ENCODE data around the gene SORCS2.

The SORCS2 gene

DNA sequence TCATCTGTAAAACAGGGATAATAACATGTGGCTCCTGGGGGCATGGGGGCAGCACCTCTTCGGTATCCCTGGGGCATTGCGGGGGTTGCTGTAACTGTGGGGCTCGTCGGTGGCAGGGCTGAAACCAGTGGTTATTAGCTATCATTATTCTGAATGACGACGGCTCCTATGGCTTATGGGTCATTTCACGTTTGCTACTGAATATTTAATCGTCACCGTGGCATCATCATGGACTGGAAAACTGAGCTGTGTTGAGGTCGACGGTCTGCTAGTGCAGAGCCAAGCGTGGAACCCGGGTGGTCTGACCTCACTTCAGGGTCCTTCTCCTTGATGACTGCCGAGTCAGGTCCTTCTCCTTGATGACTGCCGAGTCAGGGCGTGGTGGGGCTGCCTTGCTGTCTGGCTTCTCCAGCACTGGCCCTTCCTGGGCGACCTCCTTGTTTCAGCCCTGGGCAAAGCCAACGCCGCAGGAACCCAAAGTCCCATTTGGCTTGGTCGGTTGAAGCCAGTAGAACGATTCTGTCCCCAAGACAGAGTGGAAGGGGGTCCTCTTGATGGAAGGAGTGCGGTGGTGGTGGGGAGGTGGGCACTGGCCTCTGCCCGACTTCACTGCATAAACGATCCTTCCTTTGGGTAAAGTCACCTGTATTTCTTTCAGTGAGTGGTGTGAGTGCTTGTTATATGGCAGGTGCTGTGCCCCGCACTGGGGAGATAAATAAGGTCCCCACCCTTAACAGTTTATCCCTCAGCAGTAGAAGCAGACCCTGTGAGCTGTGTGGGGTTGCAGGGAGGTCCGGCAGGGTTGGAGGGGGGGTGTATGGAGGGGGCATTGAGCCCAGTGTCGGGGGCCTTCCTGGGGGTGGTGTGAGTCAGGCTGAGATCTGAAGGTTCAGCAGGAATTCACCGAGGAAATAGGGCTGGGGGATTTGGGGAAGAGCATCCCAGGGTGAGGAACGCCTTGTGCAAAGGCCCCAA, 201.6 kb downstream of the SORCS2 start:
- no peak for DNase-seq (ENCODE audit: low read depth)

DNA sequence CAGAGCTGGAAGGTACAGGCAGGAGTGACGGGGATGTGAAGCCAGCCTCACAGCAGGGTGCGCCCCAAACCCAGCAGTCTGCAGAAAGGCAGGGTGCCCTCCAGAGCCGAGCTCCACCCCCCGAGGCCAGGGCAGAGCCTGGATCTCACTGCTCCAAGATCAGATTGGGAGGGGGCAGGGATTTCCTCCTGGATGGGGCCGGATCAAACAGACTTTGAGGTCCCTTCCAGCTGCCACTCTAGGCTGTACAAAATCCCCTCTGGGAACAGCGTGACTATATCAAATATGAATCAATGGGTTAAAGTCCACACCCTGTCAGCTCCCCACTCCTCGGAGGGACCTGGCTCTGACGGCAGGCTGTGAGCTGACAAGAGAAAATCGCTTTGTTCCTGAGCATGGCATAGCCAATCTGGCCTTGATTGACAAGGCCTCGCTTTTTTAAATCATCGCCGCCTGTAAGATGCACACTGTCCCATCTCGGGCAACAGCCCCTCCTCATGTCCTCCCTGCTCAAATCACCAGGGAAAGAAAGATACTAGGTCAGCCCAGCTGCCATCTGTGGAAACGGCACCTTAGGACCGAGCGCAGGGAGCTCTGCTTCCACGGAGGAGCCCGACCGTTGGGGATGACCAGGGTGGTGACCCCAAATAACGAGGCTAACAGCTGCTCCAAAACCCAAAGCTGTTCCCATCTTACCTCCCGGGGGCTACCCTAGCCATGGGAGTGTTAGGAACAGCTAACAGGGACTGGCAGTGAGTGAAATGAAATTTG, 202.5 kb downstream of the SORCS2 start:
- no peak for DNase-seq (ENCODE audit: low read depth)

DNA sequence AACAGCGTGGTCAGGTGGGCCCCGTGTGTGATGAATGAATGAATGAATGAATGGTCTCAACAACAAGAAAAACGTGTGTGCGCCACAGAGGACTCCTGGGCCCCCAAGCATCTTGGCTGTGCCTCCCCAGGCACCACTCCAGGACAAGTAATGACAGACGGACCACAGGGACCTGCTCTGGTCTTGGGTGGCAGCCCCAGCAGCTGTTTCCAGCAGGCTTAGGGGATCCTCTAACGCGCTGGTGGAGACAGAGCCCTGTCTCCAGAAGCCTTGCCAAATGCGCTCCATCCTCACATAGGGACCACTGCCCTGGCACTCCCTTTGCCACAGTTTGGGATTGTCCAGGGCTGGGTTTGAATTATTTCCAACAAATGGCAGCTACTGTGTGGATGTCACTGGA, 203.3 kb downstream of the SORCS2 start:
- DNase-seq (ENCODE audit: low read depth): no peak

DNA sequence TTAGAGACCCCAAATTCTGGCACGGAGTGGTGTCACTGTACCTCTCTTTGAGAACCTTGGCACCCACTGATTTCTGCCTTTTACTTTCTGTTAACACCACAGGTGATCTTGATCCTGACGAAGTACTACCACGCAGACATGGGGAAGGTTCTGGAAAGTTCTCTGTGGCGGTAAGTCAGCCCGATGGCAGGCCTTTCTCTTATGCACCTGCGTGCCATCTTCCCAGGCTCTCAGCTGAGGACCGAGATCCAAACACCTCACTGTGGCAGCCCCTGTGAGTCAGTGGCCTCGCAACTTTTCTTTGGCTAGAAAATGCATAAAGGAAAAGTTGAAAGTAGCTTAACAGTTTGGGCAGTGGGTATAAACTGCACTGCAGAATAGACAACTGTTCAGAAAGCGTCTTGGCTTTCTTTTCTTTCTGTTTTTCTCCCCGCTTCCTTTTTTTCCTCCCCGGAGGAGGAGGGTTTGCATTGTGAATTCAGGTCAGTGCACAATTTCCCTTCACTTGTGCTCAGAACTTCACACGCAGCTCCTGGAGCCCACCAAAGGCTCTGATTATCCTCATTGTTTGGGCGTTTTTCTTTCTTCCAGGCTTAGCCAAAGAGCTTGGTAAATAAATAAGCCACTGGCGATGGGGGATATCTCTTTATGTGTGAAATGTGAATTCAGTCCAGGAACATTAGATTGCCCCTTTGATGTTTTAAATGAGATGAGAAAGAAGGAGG, 204.0 kb downstream of the SORCS2 start:
- DNase-seq (ENCODE audit: low read depth): no peak

DNA sequence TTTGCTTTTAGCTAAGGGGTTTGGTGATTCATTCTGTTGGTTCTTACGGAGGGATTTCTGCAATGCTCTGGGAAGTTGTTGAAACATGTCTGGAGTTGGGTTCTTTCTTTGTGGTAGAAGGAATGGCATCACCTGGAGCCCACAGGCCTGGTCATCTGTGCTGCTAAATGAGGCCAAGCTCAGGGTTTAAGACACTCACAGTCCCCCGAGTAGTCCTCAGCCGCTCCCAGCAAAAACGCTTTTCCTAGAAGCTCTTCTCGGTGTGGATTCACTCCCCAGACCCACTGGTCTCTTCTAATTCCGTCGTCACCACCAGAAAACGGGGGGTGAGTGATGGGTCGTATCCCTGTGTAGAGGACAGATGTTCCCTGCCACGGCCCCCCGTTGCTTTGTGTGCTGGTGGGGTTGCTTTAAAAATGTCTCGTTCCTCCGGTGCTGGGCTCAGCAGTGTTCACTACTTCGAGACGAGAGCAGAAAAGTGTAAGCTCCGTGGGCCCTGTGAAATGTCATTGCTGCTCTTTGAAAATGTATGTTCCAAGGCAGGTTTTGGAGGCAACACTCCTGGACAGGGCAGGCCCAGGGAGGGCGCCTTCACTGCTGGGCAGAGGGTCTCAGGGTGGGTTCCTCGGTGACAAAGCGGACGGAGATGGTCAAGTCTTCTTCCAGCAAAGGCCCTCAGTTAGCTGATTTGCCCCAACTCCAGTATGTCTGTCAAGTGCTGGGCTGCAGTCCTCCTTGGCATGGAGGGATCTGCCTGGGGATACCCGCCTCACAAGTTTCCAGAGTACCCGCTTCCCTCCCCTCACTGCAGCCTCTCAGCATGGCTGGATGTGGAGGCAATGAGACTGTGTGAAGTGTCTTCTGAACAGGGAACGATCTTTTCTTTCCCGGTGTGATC, 205.1 kb downstream of the SORCS2 start:
- no peak for DNase-seq (ENCODE audit: low read depth)

DNA sequence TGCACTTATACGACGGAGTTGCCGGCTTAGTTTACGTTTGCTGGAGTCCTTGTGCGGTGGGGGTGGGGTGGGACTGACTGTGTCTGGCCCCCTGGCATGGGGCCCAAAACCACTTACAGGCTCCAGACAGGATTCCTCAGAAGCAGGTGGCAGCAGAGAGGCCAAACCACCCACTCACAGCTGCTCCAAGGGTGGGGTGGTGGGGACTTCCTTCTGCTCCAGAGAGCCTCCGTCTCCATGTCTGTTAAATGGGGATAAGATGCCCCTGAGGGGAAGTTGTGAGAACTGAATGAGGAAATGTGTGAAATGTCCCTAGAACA, 205.7 kb downstream of the SORCS2 start:
- DNase-seq (ENCODE audit: low read depth): no peak

DNA sequence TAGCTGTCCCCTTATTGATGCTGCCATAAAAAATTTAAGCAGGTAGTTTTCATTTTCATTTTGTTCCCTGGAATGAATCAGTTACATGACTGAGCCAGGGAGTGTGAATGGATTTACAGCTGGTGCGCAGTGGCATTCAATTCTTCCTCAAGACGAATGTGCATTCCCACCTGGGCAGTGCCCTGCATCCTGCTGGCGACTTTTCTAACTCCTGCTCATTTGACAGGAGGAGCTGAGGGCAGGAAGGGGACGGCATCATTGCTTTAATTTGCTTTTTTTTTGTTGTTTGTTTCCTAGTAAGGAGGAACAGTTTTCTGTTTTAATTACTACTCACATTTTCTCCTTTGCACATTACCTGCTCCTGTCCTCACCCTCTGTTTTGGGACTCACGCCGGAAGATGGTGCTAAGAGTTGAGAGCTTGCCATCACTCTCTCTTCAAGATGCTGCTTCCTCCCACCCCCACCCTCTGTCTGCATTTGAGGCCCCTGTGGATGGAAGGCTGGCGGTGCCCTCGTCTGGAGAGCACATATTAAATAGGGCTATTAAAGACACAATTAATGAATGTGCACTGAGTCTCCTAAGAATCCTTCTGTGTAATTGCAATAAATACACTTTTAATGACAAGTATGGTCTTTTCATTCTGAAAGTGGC, 206.6 kb downstream of the SORCS2 start:
- no peak for DNase-seq (ENCODE audit: low read depth)

DNA sequence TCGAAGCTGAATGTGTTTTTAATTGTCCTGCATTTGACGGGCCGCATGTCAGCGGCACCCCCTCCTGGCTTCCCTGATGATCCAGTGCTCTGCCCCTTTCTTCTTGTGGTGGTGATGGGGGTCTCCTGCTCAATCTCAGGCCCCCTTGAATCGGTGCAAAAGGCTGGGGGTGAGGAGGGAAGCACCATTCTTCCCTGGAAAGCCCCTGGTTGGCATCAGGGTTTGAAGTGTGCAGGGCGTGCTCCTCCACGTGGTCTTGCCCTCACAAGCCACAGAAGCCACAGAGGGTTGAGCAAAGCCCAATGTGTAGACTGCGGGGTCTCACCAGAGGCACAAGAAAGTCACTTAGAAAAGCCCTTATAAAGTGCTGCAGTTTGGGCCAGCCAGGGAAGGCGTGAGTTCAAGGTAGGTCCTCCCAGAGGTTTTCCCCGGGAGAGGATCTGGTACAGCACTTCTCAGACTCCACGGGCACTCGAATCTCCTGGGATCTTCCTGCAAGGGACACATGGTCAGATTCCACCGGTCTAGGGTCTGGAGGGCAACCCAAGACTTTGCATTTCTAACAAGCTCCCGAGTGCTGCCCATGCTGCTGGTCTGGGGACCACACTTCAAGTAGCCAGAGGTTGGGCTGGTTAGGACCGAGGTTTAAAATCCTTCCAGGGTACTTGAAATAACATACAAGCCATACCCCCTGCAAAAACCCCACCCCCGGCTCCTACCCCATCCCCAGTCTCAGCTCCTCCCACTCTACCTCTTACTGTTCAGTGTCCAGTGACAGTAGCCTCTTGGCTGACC, 207.3 kb downstream of the SORCS2 start:
- no peak for DNase-seq (ENCODE audit: low read depth)

DNA sequence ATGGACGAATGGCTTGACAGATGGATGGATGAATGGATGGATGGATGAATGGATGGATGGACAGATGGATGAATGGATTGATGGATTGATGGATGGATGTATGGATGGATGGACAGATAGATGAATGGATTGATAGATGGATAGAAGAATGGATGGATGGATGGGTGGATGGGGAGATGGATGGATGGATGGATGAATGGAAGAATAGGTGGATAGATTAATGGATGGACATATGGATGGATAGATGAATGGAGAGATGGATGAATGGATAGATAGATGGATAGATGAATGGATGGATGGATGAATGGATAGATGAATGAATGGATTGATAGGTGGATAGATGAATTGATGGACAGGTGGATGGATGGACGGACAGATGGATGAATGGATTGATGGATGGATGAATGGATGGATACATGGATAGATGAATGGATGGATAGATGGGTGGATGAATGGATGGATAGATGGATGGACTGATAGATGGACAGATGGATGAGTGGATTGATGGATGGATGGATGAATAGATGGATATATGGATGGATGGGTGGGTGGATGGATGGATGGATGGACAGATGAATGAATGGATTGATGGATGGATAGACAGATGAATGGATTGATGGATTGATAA, 208.4 kb downstream of the SORCS2 start:
- no peak for DNase-seq (ENCODE audit: low read depth)

DNA sequence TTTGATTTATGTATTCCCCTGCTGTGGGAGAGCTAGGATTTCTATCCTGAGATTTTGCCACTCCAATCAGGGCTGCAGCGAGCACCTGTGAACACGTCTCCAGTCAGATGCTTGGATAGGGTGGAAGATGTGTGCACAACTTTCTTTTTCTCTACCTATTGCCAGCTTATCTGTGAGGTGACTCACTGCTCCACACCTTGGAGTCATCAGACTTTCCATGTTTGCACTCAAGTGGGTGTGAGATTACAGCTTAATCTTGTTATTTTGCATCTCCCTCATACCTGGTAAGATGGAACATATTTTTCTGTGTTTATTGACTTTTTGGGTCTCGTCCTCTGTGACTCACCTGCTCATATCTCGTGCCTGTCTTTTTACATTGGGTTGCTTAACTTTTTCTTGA, 210.2 kb downstream of the SORCS2 start:
- DNase-seq (ENCODE audit: low read depth): no peak

DNA sequence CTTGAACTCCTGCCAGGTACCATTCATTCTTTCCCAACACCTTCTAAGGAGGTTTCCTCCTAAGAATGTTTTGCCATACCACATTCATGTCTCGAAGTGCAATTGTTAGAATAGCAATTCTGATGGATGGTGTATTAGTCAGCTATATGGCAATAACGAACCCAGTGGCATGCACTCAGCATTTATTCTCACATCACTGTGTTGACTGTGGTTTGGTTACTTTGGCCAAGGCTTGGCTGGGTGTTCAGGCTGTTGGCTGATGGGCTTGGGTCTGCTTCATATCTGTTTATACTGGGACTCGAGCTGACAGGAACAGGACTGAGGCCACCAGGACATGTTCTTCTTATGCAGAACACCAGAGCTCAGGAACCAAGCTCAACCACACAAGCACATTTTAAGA, 210.7 kb downstream of the SORCS2 start:
- no peak for DNase-seq (ENCODE audit: low read depth)

DNA sequence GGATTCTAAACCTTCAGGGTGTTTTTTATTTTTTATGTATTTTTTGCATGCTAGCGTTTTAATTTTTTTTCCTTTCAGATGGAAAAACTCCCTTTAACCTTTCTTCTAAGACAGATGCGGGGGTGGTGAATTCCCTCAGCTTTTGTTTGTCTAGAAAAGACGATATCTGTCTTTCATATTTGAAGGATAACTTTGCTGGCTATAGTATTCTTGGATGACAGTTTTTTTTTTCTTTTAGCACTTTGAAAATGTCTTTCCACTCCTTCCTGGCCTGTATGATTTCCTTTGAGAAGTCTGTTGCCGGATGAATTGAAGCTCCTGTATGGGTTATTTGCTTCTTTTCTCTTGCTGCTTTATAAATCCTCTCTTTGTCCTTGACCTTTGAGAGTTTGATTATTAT, 215.8 kb downstream of the SORCS2 start:
- no peak for DNase-seq (ENCODE audit: low read depth)

DNA sequence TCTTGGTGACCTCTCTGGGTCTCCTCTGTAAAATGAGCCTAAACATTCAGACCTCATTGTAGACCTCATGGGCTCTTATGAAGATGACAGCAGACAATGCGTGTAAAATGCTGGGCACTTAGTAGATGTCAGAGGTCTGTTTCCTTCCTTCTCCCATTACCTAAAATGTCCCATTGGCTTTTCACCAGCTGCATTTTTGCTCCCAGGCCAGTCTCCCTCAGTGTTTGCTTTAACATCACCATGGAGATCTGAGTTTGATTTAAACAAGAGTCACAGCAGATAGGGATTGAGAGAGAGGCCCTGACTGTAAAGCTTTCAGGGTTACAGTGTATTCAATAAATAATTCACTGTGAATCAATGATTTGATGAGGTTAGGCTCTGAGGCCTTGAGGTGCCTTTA, 218.1 kb downstream of the SORCS2 start:
- no peak for DNase-seq (ENCODE audit: low read depth)

DNA sequence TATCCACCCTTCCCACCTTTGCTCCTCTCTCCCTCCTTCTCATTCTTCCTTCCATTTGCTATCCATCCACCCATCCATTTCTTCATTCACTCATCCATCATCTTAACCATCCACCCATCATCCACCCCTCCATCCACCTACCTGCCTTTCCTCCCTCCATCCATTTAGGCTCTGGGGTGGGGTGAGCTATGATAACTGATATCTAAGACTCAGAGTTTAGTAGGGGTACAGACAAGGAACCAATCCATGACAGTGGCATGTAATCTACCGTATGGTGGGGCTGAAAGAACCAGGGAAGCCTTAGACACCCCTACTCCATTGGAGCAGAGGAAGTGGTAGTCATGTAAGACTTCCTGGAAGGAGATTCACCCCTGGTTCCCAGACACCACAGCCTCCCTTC, 219.2 kb downstream of the SORCS2 start:
- DNase-seq (ENCODE audit: low read depth): no peak

DNA sequence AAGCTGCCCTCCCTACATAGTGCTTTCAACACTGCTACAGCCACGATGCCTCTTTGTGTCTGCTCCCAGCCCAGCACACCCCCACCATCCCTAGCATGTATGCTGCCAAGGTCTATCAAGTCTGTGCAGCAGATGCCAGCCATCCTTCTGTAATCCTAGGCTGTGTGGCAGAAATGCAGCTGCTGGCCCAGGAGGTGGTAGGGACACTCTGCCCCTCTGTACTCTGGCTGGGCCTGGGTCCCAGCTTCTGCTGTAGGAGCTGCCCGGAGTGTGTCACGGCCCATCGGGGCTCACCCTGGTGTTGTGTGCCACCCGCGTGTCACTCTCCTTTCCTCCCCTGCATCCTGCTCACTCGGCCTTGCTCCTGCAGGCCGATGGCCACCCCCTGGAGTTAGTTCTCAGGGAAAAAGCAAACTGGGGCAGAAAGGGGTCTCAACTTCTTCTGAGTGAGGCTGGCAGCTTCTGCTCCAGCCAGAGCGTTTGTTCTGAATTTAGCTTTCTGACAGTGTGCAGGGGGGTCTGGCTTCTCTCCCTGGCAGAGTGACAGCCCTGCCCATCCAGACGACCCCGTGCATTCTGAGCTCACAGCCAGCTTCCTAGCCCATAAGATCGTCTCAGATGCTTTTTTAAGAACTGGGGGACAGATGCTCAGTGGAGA, 219.7 kb downstream of the SORCS2 start:
- no peak for DNase-seq (ENCODE audit: low read depth)

DNA sequence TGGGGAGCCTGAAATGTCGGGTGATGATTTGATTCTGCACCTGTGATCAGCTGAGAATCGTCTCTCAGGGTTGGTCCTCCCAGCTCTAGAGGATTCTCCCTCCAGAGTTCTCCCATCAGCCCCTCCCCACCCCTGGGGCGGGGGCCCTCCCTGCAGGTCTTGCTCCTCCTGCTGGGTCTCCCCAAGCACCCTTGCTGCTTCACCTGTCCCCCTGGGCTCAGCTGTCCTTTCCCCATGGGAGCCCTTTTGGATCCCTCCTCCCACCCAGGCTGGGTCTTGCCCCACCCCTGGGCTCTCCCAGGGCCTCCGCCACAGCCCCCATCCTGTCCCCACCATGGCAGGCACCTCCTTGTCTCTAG, 220.2 kb downstream of the SORCS2 start:
- DNase-seq (ENCODE audit: low read depth): no peak

DNA sequence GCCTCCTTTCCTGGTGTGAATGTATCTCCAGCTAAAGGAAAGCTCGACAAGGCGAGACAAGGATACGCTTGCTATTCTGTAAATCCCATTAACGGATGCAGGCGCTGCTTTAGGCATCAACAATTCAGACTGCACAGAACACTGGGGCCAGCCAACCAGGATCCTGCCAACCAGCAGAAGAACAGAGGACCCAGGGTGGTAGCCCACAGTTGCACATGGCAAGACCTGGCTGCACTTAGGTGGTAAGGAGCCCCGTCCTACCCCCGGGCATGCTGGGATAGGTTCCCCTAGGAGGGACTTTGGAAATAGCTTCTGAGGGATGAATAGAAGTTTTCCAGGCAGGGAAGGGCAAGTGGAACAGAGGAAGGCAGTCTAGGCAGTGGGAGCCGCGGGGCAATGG, 221.7 kb downstream of the SORCS2 start:
- no peak for DNase-seq (ENCODE audit: low read depth)

DNA sequence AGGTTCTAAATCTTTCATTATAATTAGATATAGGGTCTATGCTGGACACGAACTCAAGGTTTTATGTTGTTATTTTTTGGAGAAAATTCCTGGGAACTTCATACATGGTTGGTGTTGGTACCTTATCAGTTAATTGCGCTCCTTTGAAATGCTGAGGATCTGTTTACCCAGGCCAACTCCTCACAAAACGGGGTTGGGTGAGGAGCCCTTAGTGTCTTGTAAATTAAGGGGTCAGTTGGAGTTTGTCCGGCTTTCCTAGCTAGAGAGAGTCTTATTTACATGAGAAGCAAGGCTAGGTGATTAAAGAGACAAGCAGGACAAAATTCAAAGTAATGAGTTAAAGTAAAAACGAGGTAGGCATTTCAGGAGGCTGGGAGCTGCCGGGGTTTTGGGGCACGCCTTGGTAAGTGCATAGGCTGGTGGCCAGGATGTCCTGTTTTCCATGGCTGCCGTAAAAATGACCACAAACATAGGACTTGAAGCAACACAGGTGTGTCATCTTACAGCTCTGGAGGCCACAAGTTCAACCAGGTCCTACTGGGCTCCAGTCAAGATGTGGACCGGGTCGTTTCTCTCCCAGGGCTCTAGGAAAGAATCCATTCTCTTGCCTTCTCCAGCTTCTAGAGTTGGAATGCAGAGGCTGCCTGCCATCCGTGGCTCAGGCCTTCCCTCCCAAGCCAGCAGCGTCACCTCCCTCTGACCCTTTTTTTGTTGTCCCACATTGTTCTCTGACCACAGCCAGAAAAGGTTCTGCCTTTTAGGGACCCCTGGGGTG, 222.6 kb downstream of the SORCS2 start:
- no peak for DNase-seq (ENCODE audit: low read depth)

Measured in GM04504 (cell line).